Memory B cell (primary cell): ENCODE data around the gene LLGL2.
"Not testable (repeated sequence)": the region's sequence is repeated elsewhere in the genome, so short reads cannot be mapped to it uniquely, and the experiment has no call there.

Experiments
- ATAC-seq: fragments of 150-1000 bp; cut with Tn5 transposase; 2 replicates; pipeline ENCODE4 v1.10.0; 2021; ENCODE audit warnings: low read depth, mild to moderate bottlenecking, moderate library complexity
- DNase-seq, 2 donors: peaks; one replicate each; pipeline ENCODE4 v3.0.0; 2022; ENCODE audit warnings: low spot score in 2 of 2
- H3K27ac Mint-ChIP-seq: one replicate; pipeline ENCODE4 v1.8.0; 2022; ENCODE audit warnings: mild to moderate bottlenecking, moderate library complexity, mixed read lengths
- H3K27me3 Mint-ChIP-seq: one replicate; pipeline ENCODE4 v1.8.0; 2022; ENCODE audit warnings: mixed read lengths
- H3K36me3 Mint-ChIP-seq: one replicate; pipeline ENCODE4 v1.8.0; 2022; ENCODE audit warnings: mild to moderate bottlenecking, mixed read lengths
- H3K4me1 Mint-ChIP-seq: one replicate; pipeline ENCODE4 v1.8.0; 2022; ENCODE audit warnings: mixed read lengths
- H3K4me3 Mint-ChIP-seq: one replicate; pipeline ENCODE4 v1.8.0; 2022; ENCODE audit warnings: mild to moderate bottlenecking, moderate library complexity, mixed read lengths
- H3K9me3 Mint-ChIP-seq: one replicate; pipeline ENCODE4 v1.8.0; 2022; ENCODE audit warnings: mixed read lengths

Gene LLGL2

GRCh38 chr17:75575197-75575596, 49.7 kb downstream of the LLGL2 start:
- Mint-ChIP-seq H3K4me3 (no peak overlapping the region), H3K27ac (no peak overlapping the region), H3K4me1 (peaks cover 9% of the 10 kb centered on the region), H3K9me3 (no peaks in the 10 kb centered on the region), H3K27me3 (no peaks in the 10 kb centered on the region), H3K36me3 (peaks cover 6% of the 10 kb centered on the region)
- ATAC-seq (no peak), DNase-seq (no peak)

GRCh38 chr17:75575728-75576127, 50.2 kb downstream of the LLGL2 start:
- H3K27ac Mint-ChIP-seq = no peak overlapping the region
- ATAC-seq = no peak

DNA sequence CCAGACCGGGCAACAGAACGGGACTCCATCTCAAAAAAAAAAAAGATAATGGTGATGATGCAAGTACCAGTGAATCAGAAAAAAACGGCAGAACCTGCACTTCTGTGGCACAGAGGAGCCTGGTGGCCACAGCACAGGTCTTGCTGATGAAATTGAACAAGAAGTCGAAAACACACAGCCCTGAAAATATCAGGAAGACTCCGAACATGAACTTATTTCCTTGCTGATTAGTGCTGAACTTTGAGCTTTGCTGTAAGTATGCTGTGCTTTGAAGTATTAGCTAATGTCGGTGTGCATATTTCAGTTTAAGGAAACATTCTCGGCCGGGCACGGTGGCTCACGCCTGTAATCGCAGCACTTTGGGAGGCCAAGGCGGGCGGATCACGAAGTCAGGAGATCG, 51.2 kb downstream of the LLGL2 start:
- H3K27me3 Mint-ChIP-seq = no peaks in the 10 kb centered on the region
- no peaks in the 10 kb centered on the region for H3K9me3 Mint-ChIP-seq
- H3K4me1 Mint-ChIP-seq = no peaks in the 10 kb centered on the region
- peaks cover 8% of the 10 kb centered on the region for H3K36me3 Mint-ChIP-seq
- DNase-seq = no peak
- no peak for ATAC-seq
- no peak overlapping the region for H3K27ac Mint-ChIP-seq
- no peak overlapping the region for H3K4me3 Mint-ChIP-seq

More at GRCh38 chr17:75575728-75576127, 50.2 kb downstream of the LLGL2 start:
- Mint-ChIP-seq H3K4me3 (no peak overlapping the region), H3K36me3 (peaks cover 8% of the 10 kb centered on the region), H3K4me1 (peaks cover 7% of the 10 kb centered on the region), H3K9me3 (no peaks in the 10 kb centered on the region), H3K27me3 (no peaks in the 10 kb centered on the region)
- no peak for DNase-seq

DNA sequence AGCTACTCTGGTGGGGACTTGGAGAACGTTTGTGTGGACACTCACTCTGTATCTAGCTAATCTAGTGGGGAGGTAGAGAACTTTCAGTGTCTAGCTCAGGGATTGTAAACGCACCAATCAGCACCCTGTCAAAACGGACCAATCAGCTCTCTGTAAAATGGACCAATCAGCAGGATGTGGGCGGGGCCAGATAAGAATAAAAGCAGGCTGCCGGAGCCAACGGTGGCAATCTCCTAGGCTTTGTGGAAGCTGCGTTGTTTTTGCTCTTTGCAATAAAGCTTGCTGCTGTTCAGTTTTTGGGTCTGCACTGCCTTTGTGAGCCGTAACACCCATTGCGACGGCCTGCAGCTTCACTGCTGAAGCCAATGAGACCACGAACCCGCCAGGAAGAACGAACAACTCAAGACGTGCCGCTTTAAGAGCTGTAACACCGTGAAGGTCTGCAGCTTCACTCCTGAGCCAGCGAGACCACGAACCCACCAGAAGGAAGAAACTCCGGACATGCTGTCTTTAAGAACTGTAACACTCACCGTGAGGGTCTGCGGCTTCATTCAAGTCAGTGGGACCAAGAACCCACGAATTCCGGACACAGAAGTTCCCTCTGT, 55.7 kb downstream of the LLGL2 start:
- H3K9me3 Mint-ChIP-seq, H3K27ac Mint-ChIP-seq, H3K4me1 Mint-ChIP-seq, ATAC-seq, H3K36me3 Mint-ChIP-seq, H3K27me3 Mint-ChIP-seq, DNase-seq: not testable (repeated sequence)
- peak overlapping the region; percentile 34 for H3K4me3 Mint-ChIP-seq

DNA sequence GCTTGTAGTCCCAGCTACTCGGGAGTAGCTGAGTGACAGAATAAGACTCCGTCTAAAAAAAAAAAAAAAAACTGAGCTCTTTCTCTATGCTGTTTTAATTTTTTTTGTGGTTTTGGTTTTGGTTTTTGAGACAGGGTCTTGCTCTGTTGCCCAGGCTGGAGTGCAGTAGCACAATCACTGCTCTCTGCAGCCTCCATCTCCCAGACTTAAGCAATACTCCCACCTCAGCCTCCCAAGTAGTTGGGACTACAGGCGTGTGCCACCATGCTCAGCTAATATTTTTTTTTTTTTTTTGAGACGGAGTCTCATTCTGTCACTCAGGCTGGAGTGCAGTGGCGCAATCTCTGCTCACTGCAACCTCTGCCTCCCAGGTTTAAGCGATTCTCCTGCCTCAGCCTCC, 57.7 kb downstream of the LLGL2 start:
- H3K4me1 Mint-ChIP-seq, ATAC-seq, H3K27me3 Mint-ChIP-seq, H3K9me3 Mint-ChIP-seq, DNase-seq, H3K36me3 Mint-ChIP-seq, H3K4me3 Mint-ChIP-seq, H3K27ac Mint-ChIP-seq: not testable (repeated sequence)

GRCh38 chr17:75584849-75585175, 59.3 kb downstream of the LLGL2 start:
- Mint-ChIP-seq H3K4me1 (no peaks in the 10 kb centered on the region), H3K4me3 (no peak overlapping the region), H3K27ac (no peak overlapping the region), H3K9me3 (no peaks in the 10 kb centered on the region), H3K27me3 (peaks cover 3% of the 10 kb centered on the region), H3K36me3 (peaks cover 2% of the 10 kb centered on the region)
- DNase-seq = no peak
- ATAC-seq = no peak

- ATAC-seq = peak; percentile 51
- no peaks in the 10 kb centered on the region for H3K27me3 Mint-ChIP-seq
- peak; percentile 56 to 80 for DNase-seq
- no peaks in the 10 kb centered on the region for H3K9me3 Mint-ChIP-seq
- no peak within 1 kb of the TSS for H3K27ac Mint-ChIP-seq
- H3K4me1 Mint-ChIP-seq = peaks cover 10% of the 10 kb centered on the region
- no peaks in the 10 kb centered on the region for H3K36me3 Mint-ChIP-seq
- peak within 1 kb of the TSS; percentile 80 for H3K4me3 Mint-ChIP-seq
Observed at GRCh38 chr17:75587675-75588595, 62.4 kb downstream of the LLGL2 start, which contains the start of gene MYO15B. TSS of gene MYO15B (plus strand) at chr17:75587800. CDS start at chr17:75588058, 258 bp downstream.

DNA sequence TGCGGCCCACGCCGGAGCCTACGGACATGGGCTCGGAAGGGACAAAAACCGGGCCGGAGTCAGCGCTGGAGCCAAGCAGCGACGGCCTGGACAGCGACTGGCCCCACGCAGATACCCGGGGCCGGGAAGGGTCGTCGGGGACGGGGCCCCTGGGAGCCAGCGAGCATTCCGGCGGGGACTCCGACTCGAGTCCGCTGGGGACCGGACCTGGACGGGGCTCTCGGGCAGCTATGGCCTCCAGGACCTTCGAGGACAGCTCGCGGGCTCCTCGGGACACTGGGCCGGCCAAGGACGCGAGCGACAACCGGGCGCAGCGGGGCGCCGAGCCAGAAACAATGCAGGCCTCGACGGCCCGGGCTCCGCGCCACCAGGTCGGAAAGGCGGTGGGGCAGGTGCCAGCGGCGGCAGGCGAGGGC, 63.1 kb downstream of the LLGL2 start:
- Mint-ChIP-seq H3K27ac (no peak overlapping the region), H3K9me3 (no peaks in the 10 kb centered on the region), H3K27me3 (no peaks in the 10 kb centered on the region), H3K36me3 (no peaks in the 10 kb centered on the region), H3K4me1 (peaks cover 10% of the 10 kb centered on the region), H3K4me3 (peak overlapping the region; percentile 80)
- DNase-seq (no peak), ATAC-seq (peak; percentile 36)

- Mint-ChIP-seq H3K4me1 (peaks cover 10% of the 10 kb centered on the region), H3K36me3 (no peaks in the 10 kb centered on the region), H3K27ac (no peak overlapping the region), H3K4me3 (peak overlapping the region; percentile 84), H3K9me3 (no peaks in the 10 kb centered on the region), H3K27me3 (no peaks in the 10 kb centered on the region)
- DNase-seq (peak; percentile 89 to 96), ATAC-seq (peak; percentile 85)
Observed at GRCh38 chr17:75589012-75589918, 63.8 kb downstream of the LLGL2 start.

- no peaks in the 10 kb centered on the region for H3K36me3 Mint-ChIP-seq
- ATAC-seq (no peak), DNase-seq (no peak)
- peaks cover 10% of the 10 kb centered on the region for H3K4me1 Mint-ChIP-seq
- H3K27me3 Mint-ChIP-seq = no peaks in the 10 kb centered on the region
- no peaks in the 10 kb centered on the region for H3K9me3 Mint-ChIP-seq
- H3K27ac Mint-ChIP-seq = no peak overlapping the region
- H3K4me3 Mint-ChIP-seq = peak overlapping the region; percentile 29
Observed at GRCh38 chr17:75589919-75590303, 64.4 kb downstream of the LLGL2 start.

GRCh38 chr17:75590314-75590761, 64.8 kb downstream of the LLGL2 start:
- ATAC-seq (no peak), DNase-seq (no peak)
- no peaks in the 10 kb centered on the region for H3K36me3 Mint-ChIP-seq
- H3K4me1 Mint-ChIP-seq = peaks cover 10% of the 10 kb centered on the region
- H3K9me3 Mint-ChIP-seq = no peaks in the 10 kb centered on the region
- no peak overlapping the region for H3K27ac Mint-ChIP-seq
- no peaks in the 10 kb centered on the region for H3K27me3 Mint-ChIP-seq
- peak overlapping the region; percentile 29 for H3K4me3 Mint-ChIP-seq

- Mint-ChIP-seq H3K9me3 (no peaks in the 10 kb centered on the region), H3K36me3 (no peaks in the 10 kb centered on the region), H3K4me3 (peak overlapping the region; percentile 69), H3K27ac (no peak overlapping the region), H3K4me1 (peaks cover 10% of the 10 kb centered on the region), H3K27me3 (no peaks in the 10 kb centered on the region)
- ATAC-seq (no peak), DNase-seq (no peak)
Observed at GRCh38 chr17:75590849-75591721, 65.6 kb downstream of the LLGL2 start.

GRCh38 chr17:75591722-75592302, 66.3 kb downstream of the LLGL2 start:
- H3K27me3 Mint-ChIP-seq = no peaks in the 10 kb centered on the region
- no peaks in the 10 kb centered on the region for H3K36me3 Mint-ChIP-seq
- no peak overlapping the region for H3K27ac Mint-ChIP-seq
- no peak for DNase-seq
- H3K4me3 Mint-ChIP-seq = no peak overlapping the region
- peaks cover 10% of the 10 kb centered on the region for H3K4me1 Mint-ChIP-seq
- ATAC-seq = no peak
- no peaks in the 10 kb centered on the region for H3K9me3 Mint-ChIP-seq
